HG03439 (cell line): ENCODE measurements around the gene OR6S1.
"Not testable (repeated sequence)": the region's sequence is repeated elsewhere in the genome, so short reads cannot be mapped to it uniquely, and the experiment has no call there.

ENCODE experiments used
- ATAC-seq: cut with Tn5 transposase; IDR thresholded peaks from one replicate; pipeline ENCODE4 v1.9.1; 2021; ENCODE audit warnings: mild to moderate bottlenecking, moderate library complexity; ENCODE audit not compliant: unreplicated experiment

The OR6S1 gene

GRCh38 chr14:20612403-20612802, 29.1 kb downstream of the OR6S1 start:
- ATAC-seq: no peak

- no peak for ATAC-seq
Measured at GRCh38 chr14:20611277-20611676, 30.2 kb downstream of the OR6S1 start.

DNA sequence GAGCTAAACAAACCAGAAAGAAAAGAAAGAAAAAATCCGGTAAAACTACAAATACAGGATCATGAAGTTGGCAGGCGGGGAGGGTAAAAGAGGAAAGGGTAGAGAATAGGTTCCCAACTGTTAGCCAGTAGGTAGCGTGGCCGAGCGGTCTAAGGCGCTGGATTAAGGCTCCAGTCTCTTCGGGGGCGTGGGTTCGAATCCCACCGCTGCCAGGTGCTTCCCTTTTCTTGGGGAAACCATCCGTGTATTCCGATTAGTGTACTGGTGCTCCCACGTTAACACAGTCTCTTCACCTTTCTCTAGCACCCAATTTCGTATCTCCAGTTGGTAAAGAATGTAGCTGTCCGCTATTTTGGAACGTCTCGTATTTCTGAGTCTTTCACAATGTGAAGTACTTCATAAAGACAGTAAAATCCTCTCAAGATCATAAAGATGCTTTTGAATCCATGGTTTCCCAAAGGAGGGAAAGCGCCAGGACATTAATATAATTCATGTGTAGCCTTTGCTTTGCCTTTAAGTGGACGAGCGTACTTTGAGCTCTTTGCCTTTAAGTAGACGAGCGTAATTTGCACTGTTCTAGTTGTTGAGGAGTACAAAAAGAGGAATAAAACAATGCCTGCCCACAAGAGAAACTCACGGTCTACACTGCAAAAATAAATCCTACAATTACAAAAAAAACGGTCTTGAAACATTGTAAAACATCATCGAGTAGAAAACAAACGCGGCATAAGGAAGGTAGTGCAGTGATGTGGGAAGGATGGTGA, 31.3 kb downstream of the OR6S1 start:
- no peak for ATAC-seq

DNA sequence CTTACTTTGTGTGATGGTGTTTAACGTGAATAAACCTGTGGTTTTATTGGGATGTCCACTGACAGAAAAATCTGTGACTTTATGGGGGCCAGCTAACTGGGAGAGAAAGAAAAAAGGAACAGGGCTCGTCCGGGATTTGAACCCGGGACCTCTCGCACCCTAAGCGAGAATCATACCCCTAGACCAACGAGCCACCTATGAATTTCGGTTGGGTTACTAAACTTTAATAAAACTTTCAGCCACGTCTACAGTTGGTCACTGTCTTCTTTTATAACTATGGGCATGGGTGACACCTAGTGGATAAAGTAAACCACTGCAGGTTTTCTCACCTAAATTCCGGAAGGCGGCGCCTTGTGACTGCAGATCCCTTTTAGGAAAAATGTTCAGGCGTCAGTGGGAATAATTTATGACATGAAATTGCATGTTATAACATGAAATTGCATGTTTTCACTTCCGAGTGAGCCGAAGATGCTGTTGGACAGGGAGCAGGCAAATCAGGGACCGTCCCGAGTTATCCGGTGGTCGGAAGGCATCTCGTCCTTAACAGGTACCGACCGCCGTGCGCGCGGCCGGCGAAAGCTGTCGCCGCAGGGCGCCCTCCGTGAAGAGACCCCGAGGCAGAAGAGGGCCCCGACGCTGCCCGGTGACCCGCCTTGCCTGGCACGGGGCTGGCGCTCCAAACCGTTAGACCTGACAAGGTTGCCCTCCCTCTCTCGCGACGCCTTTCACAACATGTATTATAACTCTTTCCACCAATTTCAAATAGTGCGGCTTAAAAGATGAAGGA, 32.1 kb downstream of the OR6S1 start:
- ATAC-seq: peak; percentile 28

- no peak for ATAC-seq
Measured at GRCh38 chr14:20608383-20609110, 32.9 kb downstream of the OR6S1 start.

- no peak for ATAC-seq
Measured at GRCh38 chr14:20607617-20608016, 33.9 kb downstream of the OR6S1 start.

GRCh38 chr14:20606902-20607242, 34.6 kb downstream of the OR6S1 start:
- no peak for ATAC-seq

DNA sequence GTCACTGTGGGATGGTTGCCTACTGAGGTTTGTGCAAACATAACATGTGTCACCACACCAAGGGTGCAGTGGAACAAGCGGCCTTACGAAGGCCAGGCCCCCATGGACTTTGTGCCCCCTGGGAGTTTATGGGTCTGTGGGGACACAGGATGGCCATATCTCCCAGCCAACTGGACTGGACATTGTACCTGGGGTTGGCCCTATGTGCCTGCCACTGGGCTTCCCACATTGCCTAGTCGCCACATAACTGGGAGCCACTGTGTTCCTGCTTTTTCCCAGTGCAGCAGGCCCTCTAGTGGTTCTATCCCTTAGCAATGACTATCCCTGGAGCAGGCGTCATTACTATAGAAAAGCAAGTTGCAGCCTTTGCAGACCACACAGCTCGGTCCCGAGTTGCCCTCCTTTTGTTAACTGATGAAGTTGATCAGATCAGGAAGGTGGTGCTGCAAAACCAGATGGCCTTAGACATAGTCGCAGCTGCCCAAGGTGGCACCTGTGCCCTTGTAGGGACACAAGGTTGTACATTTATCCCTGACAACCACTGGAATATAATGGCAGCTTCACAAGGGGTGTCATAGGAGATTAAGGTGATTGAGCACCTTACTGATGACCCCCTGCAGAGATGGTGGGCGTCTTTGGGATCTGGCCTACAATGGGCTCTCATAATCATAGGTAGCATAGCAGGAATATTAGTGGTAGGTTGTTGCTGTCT, 35.1 kb downstream of the OR6S1 start:
- no peak for ATAC-seq

DNA sequence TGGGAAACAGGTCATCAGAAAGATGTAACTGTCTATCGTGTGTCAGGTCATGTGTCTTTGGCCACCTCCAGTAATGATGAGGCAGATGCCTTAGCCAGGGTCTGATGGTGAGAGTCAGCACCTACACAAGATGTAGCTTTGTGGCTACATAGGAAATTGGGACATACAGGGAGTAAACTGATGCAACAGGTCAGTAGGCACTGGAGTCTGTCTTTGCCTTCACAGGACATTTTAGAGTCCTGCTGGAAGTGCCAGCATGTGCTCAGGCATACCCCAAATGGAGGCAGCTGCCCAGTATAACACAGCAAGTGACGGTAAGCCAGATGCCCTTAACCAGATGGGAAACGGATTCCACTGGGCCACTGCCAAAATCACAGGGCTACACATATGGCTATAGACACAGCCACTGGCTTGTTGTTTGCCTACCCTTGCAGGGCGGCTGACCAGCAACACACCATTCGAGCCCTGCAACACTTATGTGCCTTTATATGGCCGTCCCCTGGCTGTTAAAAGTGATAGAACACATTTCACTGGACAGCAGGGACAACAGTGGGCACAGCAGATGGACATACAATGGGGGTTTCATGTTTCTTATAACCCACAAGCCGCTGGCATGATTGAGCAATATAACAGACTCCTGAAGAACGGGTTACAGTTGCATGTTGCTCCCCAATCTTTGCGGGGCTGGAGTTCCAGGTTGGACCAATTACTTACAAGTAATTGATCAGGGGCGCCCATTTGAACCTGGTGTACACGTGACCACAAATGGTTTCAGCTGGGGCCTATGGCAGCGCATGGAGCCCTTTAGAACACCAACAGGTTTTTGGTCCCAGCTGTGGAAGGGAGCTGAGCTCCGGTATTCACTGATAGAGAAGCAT, 37.4 kb downstream of the OR6S1 start:
- no peak for ATAC-seq

GRCh38 chr14:20602583-20602982, 38.9 kb downstream of the OR6S1 start:
- ATAC-seq: no peak

DNA sequence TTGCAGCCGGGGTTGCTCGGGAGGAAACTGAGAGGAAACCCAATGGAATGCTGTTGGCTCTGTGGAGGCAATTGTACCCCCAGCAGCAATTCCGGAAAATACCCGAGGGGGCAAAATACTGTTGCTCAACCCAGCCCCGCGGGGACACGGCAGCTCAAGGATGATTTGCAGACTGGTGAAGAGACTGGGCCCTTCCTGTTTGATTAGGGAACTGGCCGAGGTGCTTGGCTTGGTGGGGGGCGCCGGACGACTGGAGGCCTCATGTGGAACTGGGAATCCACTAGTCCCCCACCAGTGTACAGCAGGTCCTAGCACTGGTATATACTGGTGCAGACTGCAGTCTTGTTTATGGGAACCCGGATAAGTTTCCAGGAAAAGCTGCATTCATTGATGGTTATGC, 40.0 kb downstream of the OR6S1 start:
- ATAC-seq: no peak

GRCh38 chr14:20597108-20597507, 44.4 kb downstream of the OR6S1 start:
- no peak for ATAC-seq

GRCh38 chr14:20595726-20596125, 45.8 kb downstream of the OR6S1 start:
- ATAC-seq: not testable (repeated sequence)

DNA sequence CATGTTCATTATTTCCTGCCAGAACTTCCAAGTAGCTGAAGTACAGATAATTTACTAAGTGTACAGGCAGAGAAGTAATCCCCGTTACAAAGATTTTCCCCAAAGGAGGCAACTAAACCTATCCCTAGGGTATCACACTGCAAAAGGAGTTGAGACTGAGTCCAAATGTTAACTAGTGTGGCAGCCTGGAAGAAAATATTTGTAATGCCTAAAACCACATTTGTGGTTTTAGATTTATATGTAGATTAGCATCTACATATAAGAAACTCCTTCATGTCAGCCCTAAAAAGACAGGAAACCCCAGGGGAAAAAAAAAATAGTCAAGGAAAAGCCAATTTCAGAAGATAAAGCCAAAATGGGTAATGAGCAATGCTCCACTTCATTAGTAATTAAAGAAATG, 48.9 kb downstream of the OR6S1 start:
- ATAC-seq: no peak

DNA sequence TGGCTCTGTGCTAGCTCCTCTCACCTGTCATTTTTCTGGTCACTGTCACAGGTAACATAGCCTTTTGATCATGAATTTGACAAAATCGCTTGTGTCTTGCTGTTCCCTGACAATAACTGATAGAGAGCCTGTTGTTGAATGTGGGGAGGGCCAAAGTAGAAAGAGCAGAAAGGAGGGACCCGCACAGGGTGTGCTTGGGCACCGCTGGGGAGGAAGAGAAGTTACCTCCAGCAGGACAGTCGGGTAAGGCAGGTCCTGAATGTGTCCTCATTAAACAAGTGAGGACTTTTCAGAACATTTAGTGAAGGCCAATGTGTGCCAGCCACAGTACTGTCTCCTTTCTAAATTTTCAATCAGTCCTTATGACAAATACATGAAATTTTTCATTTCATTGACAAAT, 50.3 kb downstream of the OR6S1 start, which contains the start of gene RNASE12:
TSS of gene RNASE12 (minus strand) at position 142 of the 400 bp plus-strand sequence. CDS start 653 bp downstream, outside the sequence.
- ATAC-seq: no peak
